OCI-LY1 (cell line): Measurements from ENCODE around the gene PIP4P1.

Experiments
- EZH2 ChIP-seq: fragments of 200-600 bp; sonication (generic), shearing (Covaris generic); IDR thresholded peaks from 2 replicates; pipeline ENCODE4 v1.8.0; 2017; ENCODE audit warnings: borderline replicate concordance, mixed run types, mild to moderate bottlenecking, antibody characterized with exemption, low read length, moderate library complexity, mixed read lengths
- TF ChIP-seq, protein P1 (sequence below): fragments of 200-600 bp; sonication (generic), shearing (Covaris generic); IDR thresholded peaks from 2 replicates; pipeline ENCODE4 v1.5.1; 2017; ENCODE audit warnings: mild to moderate bottlenecking, antibody characterized with exemption, low read length, moderate library complexity, mixed read lengths

DNA sequence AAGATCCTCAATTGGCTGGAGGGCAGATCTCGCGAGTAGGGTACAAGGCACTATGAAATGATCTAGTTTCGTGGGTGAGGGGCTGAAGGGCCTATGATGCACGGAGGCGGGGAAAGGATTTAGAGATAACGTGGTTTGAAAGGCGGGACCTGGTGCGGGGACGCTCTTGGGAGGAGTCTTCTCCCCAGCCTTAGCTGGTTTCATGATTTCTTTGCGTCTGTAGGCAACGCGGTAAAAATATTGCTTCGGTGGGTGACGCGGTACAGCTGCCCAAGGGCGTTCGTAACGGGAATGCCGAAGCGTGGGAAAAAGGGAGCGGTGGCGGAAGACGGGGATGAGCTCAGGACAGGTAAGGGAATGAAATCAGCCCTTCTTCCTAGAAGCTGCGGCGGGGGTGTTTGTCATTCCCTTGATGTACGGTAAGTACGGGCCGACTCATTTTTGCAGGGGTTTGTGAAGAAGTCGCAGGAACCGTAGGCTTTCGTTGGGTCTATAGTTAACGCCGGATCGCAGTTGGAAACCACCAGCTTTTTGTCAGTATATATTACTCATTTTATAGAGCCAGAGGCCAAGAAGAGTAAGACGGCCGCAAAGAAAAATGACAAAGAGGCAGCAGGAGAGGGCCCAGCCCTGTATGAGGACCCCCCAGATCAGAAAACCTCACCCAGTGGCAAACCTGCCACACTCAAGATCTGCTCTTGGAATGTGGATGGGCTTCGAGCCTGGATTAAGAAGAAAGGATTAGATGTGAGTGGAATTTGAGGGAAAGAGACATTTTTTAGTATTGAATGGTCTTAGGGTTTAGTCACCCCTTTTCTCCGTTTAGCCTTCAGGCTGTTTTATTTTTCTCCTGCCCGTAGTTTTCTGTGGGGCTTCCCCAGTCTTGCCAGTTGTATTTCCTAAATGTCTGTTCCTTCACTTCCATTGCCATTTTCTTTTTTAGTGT is 5.6 kb downstream of the PIP4P1 start:
- TF ChIP-seq, protein P1, sequence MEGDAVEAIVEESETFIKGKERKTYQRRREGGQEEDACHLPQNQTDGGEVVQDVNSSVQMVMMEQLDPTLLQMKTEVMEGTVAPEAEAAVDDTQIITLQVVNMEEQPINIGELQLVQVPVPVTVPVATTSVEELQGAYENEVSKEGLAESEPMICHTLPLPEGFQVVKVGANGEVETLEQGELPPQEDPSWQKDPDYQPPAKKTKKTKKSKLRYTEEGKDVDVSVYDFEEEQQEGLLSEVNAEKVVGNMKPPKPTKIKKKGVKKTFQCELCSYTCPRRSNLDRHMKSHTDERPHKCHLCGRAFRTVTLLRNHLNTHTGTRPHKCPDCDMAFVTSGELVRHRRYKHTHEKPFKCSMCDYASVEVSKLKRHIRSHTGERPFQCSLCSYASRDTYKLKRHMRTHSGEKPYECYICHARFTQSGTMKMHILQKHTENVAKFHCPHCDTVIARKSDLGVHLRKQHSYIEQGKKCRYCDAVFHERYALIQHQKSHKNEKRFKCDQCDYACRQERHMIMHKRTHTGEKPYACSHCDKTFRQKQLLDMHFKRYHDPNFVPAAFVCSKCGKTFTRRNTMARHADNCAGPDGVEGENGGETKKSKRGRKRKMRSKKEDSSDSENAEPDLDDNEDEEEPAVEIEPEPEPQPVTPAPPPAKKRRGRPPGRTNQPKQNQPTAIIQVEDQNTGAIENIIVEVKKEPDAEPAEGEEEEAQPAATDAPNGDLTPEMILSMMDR = no peak
- TF ChIP-seq EZH2 = no peak
